ENCODE measurements around the gene ATP5F1D. TPM values are rescaled to one million over a fixed set of nuclear protein-coding genes. Genes with fewer than 3 reads are reported as not detected.

Gene ATP5F1D
- total and polyA plus RNA-seq, 2 of the 13 experiments (the other 11 are each of a cell fraction or from before 2014, with no cell fraction given) = 39.4 to 78.7 TPM

GRCh38 chr19:1238369-1239303, 2.9 kb upstream of the ATP5F1D start (continued):
- no peak for TF ChIP-seq ZNF660 (CRISPR knock-in tag; IDR thresholded peaks at IDR 0.05; ENCODE audit: borderline replicate concordance, low read depth)
- TF ChIP-seq ZNF446 (CRISPR knock-in tag; IDR thresholded peaks at IDR 0.05) = 0 out of 2 replicates have a peak, but pooled peaks have one; percentile 45
- TF ChIP-seq THAP9 (CRISPR knock-in tag; IDR thresholded peaks at IDR 0.05; ENCODE audit: borderline replicate concordance) = peak; percentile 68; the same call in 1 of the 2 replicates
- no peak for TF ChIP-seq ZNF883 (CRISPR knock-in tag; IDR thresholded peaks at IDR 0.05; ENCODE audit: not compliant biosample characterization)
- TF ChIP-seq GMEB1 (CRISPR knock-in tag; IDR thresholded peaks at IDR 0.05; ENCODE audit: borderline replicate concordance) = 0 out of 2 replicates have a peak, but pooled peaks have one; percentile 26
- no peak for TF ChIP-seq CENPT (CRISPR knock-in tag; IDR thresholded peaks at IDR 0.05; ENCODE audit: low read depth)
- TF ChIP-seq E2F5 (CRISPR knock-in tag; conservative IDR thresholded peaks at IDR 0.05) = no peak
- TF ChIP-seq ZNF350 (CRISPR knock-in tag; IDR thresholded peaks at IDR 0.05; ENCODE audit: borderline replicate concordance, low read depth) = peak; percentile 68
- no peak for TF ChIP-seq PRDM10 (CRISPR knock-in tag; IDR thresholded peaks at IDR 0.05; ENCODE audit: low read depth)
- no peak for TF ChIP-seq TFDP2 (CRISPR knock-in tag; IDR thresholded peaks at IDR 0.05)
- no peak for TF ChIP-seq ZNF713 (CRISPR knock-in tag; IDR thresholded peaks at IDR 0.05)
- no peak for TF ChIP-seq REPIN1 (CRISPR knock-in tag; IDR thresholded peaks at IDR 0.05; ENCODE audit: borderline replicate concordance, low read depth)
- TF ChIP-seq ZNF547 (CRISPR knock-in tag; IDR thresholded peaks at IDR 0.05) = 0 out of 2 replicates have a peak, but pooled peaks have one; percentile 55

Data from HepG2 (cell line).